Measurements from ENCODE around the gene CYS1.

Gene CYS1

GRCh38 chr2:10091182-10091888 is 11.1 kb upstream of the CYS1 start:
- no peak for TF ChIP-seq CTCF (IDR thresholded peaks at IDR 0.05; ENCODE audit: low read depth, low read length)
- no peak for DNase-seq (ENCODE audit: extremely low read depth, low read depth)

GRCh38 chr2:10089565-10090190 is 9.5 kb upstream of the CYS1 start:
- no peak for DNase-seq (ENCODE audit: extremely low read depth, low read depth)
- no peak for TF ChIP-seq CTCF (IDR thresholded peaks at IDR 0.05; ENCODE audit: low read depth, low read length)

- TF ChIP-seq CTCF (IDR thresholded peaks at IDR 0.05; ENCODE audit: low read depth, low read length), result no peak
- no peak for DNase-seq (ENCODE audit: extremely low read depth, low read depth)
Measured at GRCh38 chr2:10087360-10087759, 7.1 kb upstream of the CYS1 start.

GRCh38 chr2:10086950-10087349 is 6.7 kb upstream of the CYS1 start:
- TF ChIP-seq CTCF (IDR thresholded peaks at IDR 0.05; ENCODE audit: low read depth, low read length), result no peak
- no peak for DNase-seq (ENCODE audit: extremely low read depth, low read depth)

- TF ChIP-seq CTCF (IDR thresholded peaks at IDR 0.05; ENCODE audit: low read depth, low read length), result no peak
- no peak for DNase-seq (ENCODE audit: extremely low read depth, low read depth)
Measured at GRCh38 chr2:10085668-10086059, 5.5 kb upstream of the CYS1 start.

- DNase-seq (ENCODE audit: extremely low read depth, low read depth), result no peak
- no peak for TF ChIP-seq CTCF (IDR thresholded peaks at IDR 0.05; ENCODE audit: low read depth, low read length)
Measured at GRCh38 chr2:10085043-10085667, 4.9 kb upstream of the CYS1 start.

GRCh38 chr2:10084223-10084865 is 4.1 kb upstream of the CYS1 start:
- TF ChIP-seq CTCF (IDR thresholded peaks at IDR 0.05; ENCODE audit: low read depth, low read length), result no peak
- no peak for DNase-seq (ENCODE audit: extremely low read depth, low read depth)
